ENCODE results near the gene SDE2. TPM values are rescaled to one million over a fixed set of nuclear protein-coding genes. Genes with fewer than 3 reads are reported as not detected.

Gene SDE2
- total and polyA plus RNA-seq, 2 of the 8 experiments (the other 6 are each of a cell fraction or from before 2014, with no cell fraction given) = 8.5 to 16.7 TPM

GRCh38 chr1:226019572-226019971 is 20.4 kb upstream of the SDE2 start (continued):
- TF ChIP-seq YY1 (IDR thresholded peaks at IDR 0.05; ENCODE audit: low read depth, low read length) (no peak), POU5F1 (IDR thresholded peaks at IDR 0.05; ENCODE audit: low read depth, low read length) (no peak), EGR1 (IDR thresholded peaks at IDR 0.05; ENCODE audit: borderline replicate concordance, low read depth, low read length) (no peak), SP1 (IDR thresholded peaks at IDR 0.05; ENCODE audit: low read depth, low read length) (no peak), CTBP2 (IDR thresholded peaks at IDR 0.05; ENCODE audit: borderline replicate concordance, insufficient read depth, insufficient read length, low read length) (no peak)

Data from H1 (cell line).